Frontal cortex (tissue), 4 donors: ENCODE results near the gene DDX56. TPM values are rescaled to one million over a fixed set of nuclear protein-coding genes. Genes with fewer than 3 reads are reported as not detected.
"Not testable (repeated sequence)": the region's sequence is repeated elsewhere in the genome, so short reads cannot be mapped to it uniquely, and the experiment has no call there.

Experiments used
- DNase-seq, 2 donors: peaks; one replicate each; pipeline ENCODE4 v3.0.0; 2012; ENCODE audit warnings: low spot score in 2 of 2
- FAIRE-seq: peaks from 2 replicates; lab custom pipeline; 2012; peaks lifted over from hg19 to GRCh38; lab: Jason Lieb, UNC
- total RNA-seq: library from RNA; depleted of rRNA; stranded (reverse); fragments of >200 nt; gene quantifications from one replicate; pipeline ENCODE4 v1.2.3, GENCODE V29; 2014
- donor health status: control.
- donor health status: control.
- donor health status: control.

The DDX56 gene
- total RNA-seq, 1 donor from 2014 or later: 39.5 TPM

DNA sequence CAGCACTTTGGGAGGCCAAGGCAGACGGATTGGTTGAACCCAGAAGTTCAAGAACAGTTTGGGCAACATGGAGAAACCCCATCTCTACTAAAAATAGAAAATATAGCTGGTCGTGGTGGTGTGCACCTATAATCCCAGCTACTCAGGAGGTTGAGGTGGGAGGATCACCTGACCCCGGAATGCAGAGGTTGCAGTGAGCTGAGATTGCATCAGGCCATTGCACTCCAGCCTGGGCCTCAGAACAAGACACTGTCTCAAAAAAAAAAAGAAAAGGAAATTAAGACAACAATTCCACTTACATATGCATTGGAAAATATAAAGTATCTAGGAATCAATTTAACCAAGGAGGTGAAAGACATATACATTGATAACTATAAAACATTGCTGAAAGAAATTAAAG lies 25.5 kb upstream of the DDX56 start:
- DNase-seq (no peak), FAIRE-seq (no peak)

DNA sequence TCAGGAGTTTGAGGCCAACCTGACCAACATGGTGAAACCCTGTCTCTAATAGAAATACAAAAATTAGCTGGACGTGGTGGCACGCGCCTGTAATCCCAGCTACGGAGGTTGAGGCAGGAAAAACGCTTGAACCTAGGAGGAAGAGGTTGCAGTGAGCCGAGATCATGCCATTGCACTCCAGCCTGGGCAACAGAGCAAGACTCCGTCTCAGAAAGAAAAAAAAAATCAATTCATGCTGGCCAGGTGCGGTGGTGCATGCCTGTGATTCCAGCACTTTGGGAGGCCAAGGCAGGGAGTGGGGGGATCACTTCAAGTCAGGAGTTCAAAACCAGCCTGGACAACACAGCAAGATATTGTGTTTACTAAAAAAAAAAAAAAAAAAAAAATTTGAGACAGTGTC lies 23.5 kb upstream of the DDX56 start:
- not testable (repeated sequence) for FAIRE-seq, DNase-seq

DNA sequence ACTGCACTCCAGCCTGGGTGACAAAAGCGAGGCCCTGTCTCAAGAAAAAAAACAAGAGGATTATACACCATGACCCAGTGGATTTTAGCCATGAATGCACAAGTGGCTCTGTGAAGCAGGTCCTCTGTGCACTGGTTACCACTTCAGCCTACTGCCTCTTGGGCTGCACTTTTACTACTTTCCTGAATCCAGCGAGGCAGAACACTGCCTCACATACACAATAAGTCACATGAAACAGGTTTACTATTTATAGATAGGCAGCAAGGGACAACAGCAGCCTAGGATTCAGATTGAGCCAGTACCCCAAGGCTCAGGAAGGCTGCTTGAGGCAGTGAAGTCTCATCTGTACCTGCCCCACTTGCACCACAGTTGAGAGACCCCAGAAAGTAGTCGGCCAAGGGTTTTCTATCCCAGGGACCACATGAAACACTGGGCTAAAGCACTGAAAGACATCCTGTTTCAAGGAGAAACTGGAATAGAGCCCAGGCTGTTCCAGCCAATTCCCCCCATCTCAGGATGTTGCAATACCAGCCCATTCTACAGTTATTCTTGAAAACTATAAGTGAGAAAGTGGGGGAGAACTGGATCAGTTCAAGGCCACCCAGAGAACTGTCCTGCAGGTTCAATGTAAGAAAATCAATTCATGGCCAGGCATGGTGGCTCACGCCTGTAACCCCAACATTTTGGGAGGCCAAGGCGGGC lies 22.4 kb upstream of the DDX56 start:
- FAIRE-seq: no peak
- DNase-seq: no peak

DNA sequence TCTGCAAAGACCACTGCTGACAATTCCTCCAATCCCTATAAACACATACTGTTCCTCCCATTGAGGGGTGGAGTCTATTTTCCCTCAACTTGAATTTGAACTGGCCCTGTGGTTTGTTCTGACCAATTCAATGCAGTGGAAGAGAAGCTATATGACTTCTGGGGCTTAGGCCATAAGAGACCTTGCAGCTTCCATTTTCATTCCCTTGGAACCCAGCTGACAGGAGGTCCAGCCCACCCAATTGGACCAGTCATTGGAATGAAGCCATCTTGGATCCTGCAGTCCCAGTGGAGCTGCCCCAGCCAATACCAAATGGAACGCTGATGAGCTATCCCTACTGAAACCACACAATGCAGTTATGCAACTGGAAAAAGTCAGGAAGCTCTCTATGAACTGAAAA lies 17.2 kb upstream of the DDX56 start:
- DNase-seq (no peak), FAIRE-seq (no peak)

- DNase-seq (no peak), FAIRE-seq (no peak)
Observed at GRCh38 chr7:44587843-44588711, 14.4 kb upstream of the DDX56 start.

DNA sequence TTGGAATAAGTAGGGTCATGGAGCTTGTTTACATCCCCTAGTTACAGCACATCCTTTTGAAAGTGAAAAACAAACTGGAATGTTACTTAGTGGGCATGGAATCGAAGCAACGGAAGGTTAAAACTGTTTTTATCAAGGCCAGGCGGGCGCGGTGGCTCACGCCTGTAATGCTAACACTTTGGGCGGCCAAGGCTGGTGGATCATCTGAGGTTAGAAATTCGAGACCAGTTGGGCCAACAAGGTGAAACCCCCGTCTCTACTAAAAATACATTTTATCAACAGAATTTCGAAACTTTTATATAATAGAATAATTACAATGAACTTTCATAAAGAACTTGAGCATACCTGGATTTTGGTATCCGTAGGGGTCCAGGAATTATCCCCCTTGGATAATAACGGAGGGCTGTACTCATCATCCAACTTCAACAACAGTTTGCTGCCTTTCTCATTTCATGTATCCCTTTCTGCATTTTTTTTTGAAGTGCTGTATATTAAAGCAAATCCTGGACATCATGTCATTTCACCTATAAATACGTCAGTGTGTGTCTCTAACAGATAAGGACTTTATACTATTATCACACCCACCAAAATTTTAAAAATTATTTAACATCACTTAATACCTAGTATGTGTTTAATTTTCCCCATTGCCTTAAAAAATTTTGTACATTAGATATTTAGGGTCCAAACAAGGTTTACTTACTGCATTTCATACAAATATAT lies 9.6 kb upstream of the DDX56 start:
- DNase-seq (no peak), FAIRE-seq (no peak)

- DNase-seq (peak; percentile 96 to 98), FAIRE-seq (no peak)
Observed at GRCh38 chr7:44581879-44582603, 8.3 kb upstream of the DDX56 start, which contains the start of gene TMED4. TMED4 (minus strand) TSS chr7:44582231; CDS start chr7:44582206, 25 bp downstream.

DNA sequence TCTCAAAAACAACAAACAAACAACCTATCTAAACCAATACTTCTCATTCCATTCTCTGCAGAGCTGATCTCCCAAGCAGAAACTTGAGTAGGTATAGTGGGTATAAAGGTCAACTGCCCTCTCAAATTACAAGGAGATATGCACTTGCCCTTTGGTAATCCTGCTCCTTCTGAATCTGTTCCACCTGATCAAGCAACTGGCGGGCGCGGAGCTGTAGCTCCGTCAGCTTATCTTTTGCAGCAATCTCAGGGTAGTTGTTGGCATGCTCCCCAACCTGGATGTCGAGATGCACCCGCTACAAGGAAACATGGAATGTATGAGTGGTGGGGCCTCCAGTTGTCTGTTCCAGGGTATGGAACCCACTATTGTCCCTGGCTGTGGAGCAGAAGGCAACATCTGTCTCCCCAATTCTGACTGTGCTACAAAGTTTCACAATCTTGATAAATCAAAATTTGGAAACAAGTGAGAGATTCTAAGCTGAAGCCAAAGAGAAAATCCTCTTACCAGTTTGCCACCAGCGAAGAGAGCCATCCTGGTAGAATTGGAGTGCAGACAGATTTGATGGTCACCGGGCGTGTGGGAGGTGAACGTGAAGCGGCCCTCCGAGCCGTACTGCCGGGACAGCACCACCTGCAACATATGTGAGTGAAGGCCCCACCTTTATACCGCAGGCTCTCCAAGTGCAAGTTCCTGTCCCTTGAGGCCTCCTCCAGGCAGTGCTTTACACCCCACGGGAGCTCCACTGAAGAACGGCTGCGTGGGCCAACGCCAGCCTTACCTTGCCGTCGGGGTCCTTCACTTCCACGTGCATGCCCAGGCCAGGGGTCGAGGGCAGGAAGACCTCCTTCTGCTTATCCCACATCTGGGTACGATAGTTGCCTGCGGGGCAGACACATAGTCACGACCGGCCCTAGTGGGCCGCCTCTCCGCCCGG lies 7.5 kb upstream of the DDX56 start:
- FAIRE-seq (no peak), DNase-seq (no peak)

DNA sequence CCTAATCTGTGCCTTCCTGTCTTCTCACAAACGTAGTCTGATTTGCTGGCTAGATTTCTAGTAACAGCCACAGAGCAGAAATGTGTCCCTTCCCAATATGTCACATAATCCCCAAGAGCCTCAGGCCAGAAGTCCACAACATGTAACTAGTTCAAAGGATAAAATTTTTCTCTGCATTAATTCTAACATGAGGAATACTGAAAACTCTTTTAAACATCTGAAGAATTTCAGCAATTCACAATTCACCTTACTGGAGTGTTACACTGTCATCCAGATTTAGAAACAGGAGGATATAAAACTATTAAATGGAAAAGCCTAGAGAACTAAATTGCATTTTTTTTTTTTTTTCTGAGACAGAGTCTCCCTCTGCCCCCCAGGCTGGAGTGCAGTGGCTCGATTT lies 2.5 kb upstream of the DDX56 start:
- FAIRE-seq: no peak
- DNase-seq: no peak

GRCh38 chr7:44575054-44575453 lies 1.3 kb upstream of the DDX56 start:
- DNase-seq: no peak

DNA sequence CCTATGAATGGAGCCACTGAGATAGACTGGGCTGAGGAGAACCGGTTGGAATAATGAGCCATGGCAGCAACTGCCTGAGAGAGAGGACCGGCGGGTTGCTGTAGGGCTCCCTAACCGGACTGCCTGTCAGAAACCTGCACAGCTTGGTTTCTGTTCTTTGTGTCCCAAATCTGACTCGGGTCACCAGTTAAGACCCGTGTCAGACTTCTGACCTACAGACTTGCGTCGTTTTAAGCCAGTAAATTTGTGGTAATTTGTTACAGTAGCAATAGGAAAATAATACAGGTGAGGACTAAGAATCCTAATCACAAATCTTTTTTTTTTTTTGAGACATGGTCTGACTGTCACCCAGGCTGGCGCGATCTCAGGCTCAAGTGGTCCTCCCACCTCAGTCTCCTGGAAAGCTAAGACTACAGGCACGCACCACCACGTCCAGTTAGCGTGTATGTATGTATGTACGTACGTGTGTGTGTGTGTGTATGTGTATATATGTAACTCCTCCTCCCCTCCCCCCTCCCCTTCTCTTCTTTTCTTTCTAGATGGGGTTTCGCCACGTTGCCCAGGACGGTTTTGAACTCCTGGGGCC lies 672 bp upstream of the DDX56 start:
- FAIRE-seq (no peak), DNase-seq (no peak)

More at GRCh38 chr7:44575054-44575453, 1.3 kb upstream of the DDX56 start:
- no peak for FAIRE-seq

GRCh38 chr7:44572771-44573170 lies 937 bp downstream of the DDX56 start:
- DNase-seq: no peak
- FAIRE-seq: no peak

GRCh38 chr7:44569959-44570358 lies 3.7 kb downstream of the DDX56 start:
- FAIRE-seq: no peak
- DNase-seq: no peak

GRCh38 chr7:44568771-44569560 lies 4.7 kb downstream of the DDX56 start:
- DNase-seq (no peak), FAIRE-seq (no peak)

- DNase-seq: no peak
- no peak for FAIRE-seq
Observed at GRCh38 chr7:44567884-44568283, 5.8 kb downstream of the DDX56 start.

DNA sequence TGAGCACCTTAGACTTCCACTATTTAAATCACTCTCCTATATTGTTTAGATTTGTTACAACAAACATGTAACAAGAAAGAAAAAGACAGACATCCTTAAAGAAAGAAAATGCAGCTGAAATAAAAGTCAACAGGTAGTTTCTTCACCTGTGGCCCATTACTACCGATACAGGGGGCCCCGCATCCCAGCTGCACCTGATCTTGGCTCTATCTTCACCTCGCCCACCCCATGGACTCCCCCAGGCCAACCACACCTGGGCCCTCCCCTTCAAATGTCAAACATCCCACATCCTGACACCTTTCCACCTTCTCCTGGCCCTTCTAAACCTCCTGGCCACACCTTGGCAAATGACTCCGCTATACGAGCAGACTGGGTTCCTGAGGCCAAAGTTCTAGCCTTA lies 7.0 kb downstream of the DDX56 start:
- FAIRE-seq (no peak), DNase-seq (no peak)

DNA sequence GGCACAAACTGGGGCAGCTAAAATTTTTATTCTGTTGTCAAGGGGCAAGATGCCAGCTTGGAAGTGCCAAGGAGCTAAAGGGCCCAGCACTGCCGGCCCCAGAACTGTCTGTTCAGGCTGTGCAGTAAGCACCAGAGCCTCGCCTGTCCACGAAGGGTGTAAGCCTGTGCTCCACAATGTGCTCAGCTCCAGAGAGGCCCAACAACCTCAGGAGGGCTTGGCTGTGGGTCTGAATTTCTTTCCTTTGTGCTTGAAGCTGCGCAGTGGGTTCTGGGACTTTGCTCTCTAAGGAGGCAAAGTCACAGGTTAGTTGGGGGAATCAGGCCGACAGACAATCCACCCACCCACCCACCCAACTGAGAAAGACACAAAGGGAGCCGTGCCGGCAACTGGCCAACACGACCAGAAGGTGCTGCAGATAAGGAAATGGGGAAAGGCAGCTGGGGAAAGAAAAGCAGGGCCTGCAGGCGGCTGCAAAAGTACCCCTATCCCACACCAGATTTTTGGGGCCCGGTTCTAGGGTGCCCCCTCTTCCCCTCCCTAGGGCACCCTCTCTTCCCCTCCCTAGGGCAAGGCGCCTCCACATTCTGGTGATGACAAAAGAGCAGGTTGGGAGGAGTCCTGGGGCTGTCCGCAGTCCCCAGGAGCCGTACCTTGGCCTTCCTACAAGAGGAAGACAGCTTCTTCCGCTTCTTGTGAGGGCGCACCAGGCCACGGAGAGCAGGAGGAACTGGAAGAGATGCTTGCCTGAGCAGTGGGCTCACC lies 7.7 kb downstream of the DDX56 start:
- no peak for FAIRE-seq

More for the DNA sequence above, 7.7 kb downstream of the DDX56 start:
- no peak for DNase-seq
